Body of pancreas (tissue), 4 donors: Measurements from ENCODE around the gene PARP12.

Experiments used
- POLR2A ChIP-seq, 3 donors: fragments of 450-650 bp; IDR thresholded peaks; one replicate each; pipeline ENCODE4 v1.6.1; 2016; ENCODE audit warnings: antibody characterized with exemption in 3 of 3, mild to moderate bottlenecking in 2 of 3
- TF ChIP-seq, protein P1 (sequence below), 7 experiments: fragments of 450-650 bp in 4 of 7; fragments of 200-600 bp in 3 of 7; sonication (generic) in 3 of 7; IDR thresholded peaks; one replicate each; pipeline ENCODE4 v1.5.1; 2016 to 2019; ENCODE audit warnings: antibody characterized with exemption in 7 of 7

DNA sequence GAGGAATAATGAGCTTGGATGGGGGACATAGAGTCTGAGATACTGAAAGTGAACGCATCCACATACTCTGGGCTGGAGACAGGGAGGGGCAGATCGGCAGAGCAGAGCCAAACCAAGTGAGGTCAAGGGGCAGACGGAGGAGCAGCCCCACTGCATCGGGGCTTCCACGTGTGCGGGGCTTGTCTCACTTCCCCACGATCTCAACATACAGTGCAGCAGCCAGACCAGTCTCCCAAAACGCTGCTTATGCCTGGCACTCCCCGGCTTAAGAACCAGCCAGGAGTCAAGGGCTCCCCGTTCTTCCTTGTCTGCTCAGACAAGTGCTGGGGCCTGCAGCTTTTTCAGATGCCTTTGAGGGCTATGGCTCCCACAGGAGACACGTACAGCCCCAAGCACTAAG is 43.6 kb downstream of the PARP12 start:
- TF ChIP-seq, protein P1, sequence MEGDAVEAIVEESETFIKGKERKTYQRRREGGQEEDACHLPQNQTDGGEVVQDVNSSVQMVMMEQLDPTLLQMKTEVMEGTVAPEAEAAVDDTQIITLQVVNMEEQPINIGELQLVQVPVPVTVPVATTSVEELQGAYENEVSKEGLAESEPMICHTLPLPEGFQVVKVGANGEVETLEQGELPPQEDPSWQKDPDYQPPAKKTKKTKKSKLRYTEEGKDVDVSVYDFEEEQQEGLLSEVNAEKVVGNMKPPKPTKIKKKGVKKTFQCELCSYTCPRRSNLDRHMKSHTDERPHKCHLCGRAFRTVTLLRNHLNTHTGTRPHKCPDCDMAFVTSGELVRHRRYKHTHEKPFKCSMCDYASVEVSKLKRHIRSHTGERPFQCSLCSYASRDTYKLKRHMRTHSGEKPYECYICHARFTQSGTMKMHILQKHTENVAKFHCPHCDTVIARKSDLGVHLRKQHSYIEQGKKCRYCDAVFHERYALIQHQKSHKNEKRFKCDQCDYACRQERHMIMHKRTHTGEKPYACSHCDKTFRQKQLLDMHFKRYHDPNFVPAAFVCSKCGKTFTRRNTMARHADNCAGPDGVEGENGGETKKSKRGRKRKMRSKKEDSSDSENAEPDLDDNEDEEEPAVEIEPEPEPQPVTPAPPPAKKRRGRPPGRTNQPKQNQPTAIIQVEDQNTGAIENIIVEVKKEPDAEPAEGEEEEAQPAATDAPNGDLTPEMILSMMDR (IDR thresholded peaks at IDR 0.05), result no peak
- no peak for TF ChIP-seq POLR2A (IDR thresholded peaks at IDR 0.05)
